NB4 (cell line): ENCODE measurements around the gene PDHX.

Experiments used
- CTCF ChIP-seq: IDR thresholded peaks from one replicate; pipeline ENCODE4 v1.5.1; 2012; ENCODE audit warnings: low read depth, low read length
- MAX ChIP-seq: IDR thresholded peaks from 2 replicates; pipeline ENCODE4 v1.6.1; 2011; ENCODE audit warnings: low read depth, low read length
- POLR2A ChIP-seq: IDR thresholded peaks from 2 replicates; pipeline ENCODE4 v1.6.1; 2011; ENCODE audit warnings: mild to moderate bottlenecking; ENCODE audit not compliant: insufficient read length; ENCODE audit errors: extremely low read depth

DNA sequence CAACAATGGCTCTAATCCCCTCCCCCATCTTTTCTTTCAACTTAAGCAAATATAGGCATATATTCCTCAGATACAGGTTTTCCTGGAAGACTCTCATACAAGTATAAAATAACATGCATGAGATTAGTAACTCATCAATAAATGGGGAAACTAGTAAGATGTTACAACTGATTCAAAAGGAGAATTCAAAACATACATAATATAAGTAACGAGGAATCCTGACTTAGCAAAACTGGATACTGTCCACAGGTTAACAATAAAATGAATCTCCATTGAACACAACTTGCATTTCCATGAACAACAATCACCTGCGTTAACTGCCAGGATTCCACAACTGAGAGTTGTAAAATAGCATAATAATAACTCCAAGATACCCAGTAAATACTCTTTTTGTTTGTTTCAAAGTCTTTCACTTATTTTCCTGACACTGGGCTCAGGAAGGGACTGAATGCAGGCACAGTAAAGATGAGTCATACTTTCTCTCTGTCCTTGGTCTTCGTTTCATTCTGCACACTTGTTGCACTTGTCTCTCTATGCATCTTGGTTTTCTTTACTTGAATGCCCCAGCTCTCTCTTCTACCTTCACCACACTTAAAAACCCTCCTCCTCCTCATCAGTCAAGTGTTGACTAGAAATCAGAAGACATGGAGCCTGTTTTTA is 8.4 kb upstream of the PDHX start:
- no peak for TF ChIP-seq CTCF
- no peak for TF ChIP-seq POLR2A
- TF ChIP-seq MAX = no peak
